ENCODE results near the gene RHBDD1.

GRCh38 chr2:226874749-226875148 is 38.9 kb downstream of the RHBDD1 start:
- TF ChIP-seq CTCF (IDR thresholded peaks at IDR 0.05; ENCODE audit: insufficient read depth, low read length, poor library complexity, severe bottlenecking) = no peak
- TF ChIP-seq EZH2phosphoT487 (conservative IDR thresholded peaks at IDR 0.05; ENCODE audit: low read length) = no peak

All from SU-DHL-6 (cell line).